ENCODE data around the gene LIMS1. TPM values are rescaled to one million over a fixed set of nuclear protein-coding genes. Genes with fewer than 3 reads are reported as not detected.
"Not testable (repeated sequence)": the region's sequence is repeated elsewhere in the genome, so short reads cannot be mapped to it uniquely, and the experiment has no call there.

The LIMS1 gene, protein sequence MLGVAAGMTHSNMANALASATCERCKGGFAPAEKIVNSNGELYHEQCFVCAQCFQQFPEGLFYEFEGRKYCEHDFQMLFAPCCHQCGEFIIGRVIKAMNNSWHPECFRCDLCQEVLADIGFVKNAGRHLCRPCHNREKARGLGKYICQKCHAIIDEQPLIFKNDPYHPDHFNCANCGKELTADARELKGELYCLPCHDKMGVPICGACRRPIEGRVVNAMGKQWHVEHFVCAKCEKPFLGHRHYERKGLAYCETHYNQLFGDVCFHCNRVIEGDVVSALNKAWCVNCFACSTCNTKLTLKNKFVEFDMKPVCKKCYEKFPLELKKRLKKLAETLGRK
- 84.8 TPM for polyA plus RNA-seq (2013, experiment 1 of 2; ENCODE audit: insufficient read length)
- polyA plus RNA-seq (2013, experiment 2 of 2; ENCODE audit: insufficient read length): 125 TPM

DNA sequence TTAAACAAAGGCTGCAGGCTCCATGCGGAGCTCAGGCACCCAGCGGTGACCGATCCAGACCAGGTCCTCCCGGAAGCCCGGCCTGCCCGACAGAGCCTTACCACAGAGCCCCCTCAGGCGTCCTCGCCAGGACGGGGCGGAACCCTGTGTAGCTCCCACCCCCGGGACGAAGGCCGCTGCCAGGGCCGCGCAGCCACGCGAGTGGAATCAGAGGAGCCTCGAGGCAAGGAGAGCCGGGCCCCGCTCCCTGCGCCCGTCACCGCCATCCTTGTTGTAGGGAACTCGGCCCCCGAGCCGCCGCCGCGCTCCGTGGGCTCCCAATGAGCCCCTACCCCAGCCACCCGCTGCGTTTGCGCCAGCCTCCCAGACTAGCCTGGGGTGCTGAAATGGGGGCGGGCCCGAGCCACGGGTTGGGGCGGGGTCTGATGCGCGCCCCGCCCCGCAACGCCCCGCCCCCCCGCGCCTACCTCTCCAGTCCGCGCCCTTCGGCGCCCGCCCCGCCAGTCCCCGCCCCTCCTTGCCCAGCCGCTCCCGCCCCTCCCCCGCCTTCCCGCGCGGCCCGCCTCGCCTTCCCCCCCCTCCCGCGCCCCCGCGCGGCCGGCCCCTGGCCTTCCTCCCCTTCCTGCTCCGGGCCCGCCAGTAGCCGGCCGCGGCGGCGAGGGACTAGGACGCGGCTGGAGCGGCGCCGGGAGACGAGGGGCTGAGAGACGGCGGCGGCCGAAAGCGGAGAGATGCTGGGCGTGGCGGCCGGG lies at the start of gene LIMS1:
Gene LIMS1 (plus strand): TSS at position 639 of the 752 bp plus-strand sequence. CDS start 93 bp downstream, at position 732.
- DNase-seq: peak; percentile 86

DNA sequence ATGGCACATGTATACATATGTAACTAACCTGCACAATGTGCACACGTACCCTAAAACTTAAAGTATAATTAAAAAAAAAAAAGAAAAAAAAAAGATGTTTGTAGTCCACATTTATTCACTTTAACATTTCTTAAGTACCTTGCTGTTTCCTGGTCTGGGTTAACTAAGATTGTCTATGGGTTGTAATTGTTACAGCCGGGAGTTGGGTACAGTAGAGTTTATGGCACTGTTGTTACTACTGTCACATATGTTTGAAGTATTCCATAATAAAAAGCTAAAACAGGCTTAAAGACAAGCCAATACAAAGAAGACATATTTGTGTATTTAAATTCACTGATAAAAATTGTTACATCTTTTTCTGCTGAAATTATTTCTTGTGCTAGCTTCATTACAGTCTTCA lies 49.0 kb upstream of the LIMS1 start:
- no peak for DNase-seq

DNA sequence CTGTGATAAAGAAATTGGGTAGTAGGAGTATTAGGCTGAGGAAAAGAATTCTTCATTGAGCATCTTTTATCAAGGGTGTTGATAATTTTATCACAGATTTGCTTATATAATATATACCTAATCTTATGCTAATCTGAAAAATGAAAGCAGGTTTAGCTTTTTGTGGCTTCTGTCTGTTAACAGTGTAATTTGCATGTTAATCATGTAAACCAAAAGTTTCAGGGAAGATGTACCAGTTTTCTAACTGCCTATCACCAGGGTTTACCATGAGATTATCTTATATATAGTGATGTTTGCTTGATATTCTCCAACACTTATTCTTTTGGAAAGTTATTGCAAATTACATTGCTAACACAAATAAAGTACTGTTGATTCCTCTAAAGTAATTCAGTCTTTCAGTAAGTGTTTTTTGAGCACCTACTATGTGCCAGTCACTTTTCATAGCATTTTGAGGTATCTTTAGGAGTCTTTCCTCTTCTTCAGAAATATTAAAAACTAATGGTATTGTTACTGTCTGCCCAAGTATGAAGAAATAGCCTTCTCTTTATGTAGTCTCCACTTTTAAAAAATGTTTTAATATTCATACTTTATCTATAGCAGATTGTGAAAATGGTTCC lies 43.7 kb upstream of the LIMS1 start:
- DNase-seq: no peak

DNA sequence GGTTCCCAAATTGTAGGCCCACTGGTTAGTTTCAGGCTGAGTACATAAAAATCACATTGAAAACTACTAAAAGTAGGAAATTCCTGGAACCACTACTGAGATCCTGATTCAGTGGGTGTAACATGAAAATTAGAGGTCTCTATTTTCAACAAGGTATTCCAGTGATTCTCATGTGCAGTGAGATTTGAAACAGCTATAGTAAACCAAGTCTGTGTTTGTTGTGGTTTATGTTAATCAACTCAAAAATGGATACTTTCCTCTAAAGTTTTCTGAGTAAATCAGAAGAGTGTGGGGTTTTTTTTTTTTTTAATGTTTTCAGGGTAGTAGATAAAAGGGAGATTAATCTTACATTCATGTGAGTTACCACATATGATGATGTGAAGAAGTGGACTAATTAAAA lies 42.4 kb upstream of the LIMS1 start:
- no peak for DNase-seq

DNA sequence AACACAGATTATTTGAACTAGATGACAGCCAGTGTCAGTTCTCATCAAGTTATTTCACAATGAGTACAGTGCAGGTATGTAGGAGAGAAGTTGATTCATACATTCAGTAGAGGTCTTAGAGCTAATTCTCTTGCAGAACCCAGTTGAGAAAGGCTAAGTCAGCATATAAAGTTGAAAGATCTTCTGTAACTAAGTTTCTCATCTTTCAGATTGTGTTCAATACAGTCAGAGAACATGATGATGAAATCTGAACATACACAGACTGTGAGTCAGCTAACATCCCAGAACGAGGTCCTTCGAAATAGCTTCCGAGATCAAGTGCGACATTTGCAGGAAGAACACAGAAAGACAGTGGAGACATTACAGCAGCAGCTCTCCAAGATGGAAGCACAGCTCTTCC lies 41.9 kb upstream of the LIMS1 start:
- DNase-seq: peak; percentile 82

DNA sequence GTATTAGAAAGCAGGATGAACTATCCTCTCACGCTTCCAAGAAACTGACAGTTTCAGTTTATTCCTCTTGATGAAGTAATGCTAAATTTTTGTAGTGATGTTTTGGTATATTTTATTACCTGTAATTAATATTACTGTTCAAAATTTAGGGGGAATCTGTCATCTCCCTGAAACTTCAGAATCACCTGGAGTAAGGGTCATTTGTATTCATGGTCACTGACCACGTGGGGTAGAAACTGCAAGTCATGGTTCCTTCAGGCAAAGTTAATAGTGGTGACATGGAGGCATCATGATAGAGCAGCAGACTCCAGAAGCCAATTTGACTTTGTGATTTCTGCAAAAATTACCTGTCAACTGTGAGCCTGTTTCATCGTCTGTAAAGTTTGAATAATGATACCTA lies 38.1 kb upstream of the LIMS1 start:
- not testable (repeated sequence) for DNase-seq

DNA sequence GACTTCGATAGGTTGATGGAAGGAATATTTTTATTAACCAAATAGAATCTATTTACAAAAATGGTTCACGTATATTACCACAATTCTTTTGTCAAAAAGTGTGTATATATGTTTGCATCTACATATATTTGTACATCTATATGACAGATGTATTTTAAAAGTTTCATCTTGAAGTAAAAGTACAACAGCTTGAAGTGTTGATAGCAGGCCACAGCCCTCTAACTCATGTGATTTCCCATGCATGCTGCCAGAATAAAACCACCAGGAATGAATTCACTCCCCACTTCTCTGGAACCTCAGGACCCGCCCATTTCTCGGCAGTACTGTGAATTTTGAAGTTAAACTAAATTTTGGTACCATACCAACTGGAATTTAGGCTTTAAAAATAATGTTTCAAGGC lies 26.6 kb upstream of the LIMS1 start:
- not testable (repeated sequence) for DNase-seq

DNA sequence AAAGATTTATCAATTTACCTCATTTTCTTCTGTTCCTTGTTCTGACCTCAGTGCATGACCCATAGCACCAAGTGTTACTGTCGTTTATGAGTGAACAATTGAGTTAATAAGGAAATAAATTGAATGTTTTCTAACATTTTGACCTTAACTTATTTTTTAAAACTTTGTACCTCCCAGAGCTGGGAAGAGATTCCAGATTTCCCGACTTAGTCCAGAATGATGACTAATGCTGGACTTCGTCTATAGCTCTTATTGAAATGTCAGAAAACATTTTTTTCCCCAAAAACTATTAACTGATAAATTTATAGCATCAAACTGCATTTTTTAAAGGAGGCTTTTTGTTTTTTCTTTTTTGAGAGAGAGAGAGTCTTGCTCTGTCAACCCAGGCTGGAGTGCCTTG lies 21.8 kb upstream of the LIMS1 start:
- DNase-seq: peak; percentile 22

DNA sequence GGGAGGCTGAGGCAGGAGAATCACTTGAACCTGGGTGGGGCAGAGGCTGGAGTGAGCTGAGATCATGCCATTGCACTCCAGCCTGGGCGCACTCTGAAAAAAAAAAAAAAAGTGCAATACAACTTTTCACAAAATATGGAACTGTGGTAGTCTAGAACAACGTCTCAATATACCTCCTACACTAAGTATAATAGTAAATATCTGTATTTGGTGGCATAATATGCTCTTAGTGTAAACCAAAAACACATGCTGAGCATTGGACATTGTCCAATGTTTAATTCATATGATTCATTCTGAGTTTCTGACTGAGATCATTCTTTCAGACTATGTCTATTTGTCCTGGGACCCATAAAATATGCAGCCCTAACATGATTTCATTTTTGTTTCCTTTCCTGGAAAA lies 19.8 kb upstream of the LIMS1 start:
- not testable (repeated sequence) for DNase-seq

DNA sequence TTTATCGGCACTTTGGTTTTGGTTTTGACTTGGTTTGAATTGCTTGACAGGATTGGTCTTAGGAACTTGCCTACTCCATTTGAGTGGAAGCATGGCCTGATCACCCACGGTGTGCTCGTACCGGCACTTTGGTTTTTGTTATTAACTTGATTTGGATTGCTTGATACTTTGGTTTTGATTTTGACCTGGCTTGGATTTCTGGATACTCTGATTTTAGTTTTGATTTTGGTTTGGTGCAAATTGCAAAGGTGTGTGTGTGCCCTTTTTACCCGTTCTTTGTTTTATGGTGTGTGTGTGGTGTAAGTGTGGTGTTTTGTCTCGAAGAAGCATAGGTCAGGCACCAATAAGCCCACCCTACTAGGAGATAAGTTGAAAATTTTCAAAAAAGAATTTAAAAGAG lies 9.6 kb upstream of the LIMS1 start:
- DNase-seq: not testable (repeated sequence)

DNA sequence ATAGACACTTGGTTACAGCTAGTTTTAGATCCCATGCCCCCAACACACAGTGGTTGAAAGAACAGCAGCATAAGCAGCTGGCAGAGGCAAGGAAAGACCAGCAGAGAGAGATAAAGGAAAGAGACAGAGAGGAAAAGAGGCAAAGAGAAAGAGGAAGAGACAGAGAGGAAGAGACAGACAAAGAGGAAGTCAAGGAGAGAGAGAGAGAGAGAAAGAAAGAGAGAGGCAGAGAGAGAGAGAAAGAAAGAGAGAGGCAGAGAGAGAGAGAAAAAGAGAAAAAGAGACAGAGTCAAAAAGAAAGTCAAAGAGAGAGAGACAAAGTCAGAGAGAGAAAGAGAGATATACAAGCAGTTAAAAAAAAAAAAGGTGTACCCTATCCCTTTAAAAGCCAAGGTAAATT lies 9.0 kb upstream of the LIMS1 start:
- DNase-seq: not testable (repeated sequence)

DNA sequence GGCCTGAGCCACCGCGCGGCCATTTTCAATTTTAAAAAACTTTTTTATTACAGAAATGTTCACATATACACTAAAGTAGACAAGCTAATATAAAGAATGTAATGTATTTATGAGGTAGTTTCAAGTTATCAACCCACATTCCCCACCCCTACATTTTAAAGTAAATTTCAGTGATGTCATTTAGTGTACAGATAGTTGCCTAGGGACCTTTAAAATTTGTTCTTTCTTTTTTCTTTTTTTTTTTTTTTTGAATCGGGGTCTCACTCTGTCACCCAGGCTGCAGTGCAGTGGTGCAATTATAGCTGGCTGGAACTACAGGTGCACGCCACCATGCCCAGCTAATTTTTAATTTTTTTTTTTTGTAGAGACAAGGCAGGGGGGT lies 2.6 kb upstream of the LIMS1 start:
- no peak for DNase-seq

DNA sequence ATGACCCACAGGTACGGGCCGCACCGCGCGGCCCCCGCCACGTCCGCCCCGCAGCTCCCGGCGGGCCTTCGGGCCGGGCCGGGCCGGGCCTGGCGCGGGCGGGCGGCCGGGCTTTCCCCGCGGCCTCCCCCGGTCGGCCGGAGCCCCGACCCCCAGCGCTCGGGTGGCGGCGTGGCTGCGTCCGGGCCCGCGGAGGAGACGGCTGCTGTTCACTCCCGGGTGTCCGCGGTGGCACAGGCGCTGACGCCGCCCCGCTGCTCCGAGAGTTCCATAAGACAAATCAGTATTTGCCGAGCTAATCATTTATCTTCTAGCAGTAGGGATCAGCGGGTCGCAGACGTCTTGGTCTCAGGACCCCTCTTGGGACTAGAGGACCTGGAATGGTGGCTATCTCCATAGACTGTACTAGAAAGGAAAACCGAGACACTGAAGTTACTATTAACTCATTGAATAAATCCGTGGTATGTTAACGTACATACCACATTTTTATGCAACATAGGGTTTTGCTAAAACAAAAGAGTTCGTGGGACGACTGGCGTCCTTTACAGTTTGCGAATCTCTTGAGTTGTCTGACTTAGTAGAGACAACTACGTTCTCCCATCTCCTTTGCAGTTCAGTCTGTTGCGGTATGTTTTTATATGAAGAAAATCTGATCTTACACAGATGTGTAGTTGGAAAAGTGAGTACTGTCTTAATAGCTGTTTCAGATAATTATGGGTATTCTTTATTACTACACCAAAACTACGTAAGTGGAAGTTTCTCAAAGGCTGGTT lies 500 bp downstream of the LIMS1 start:
- peak; percentile 46 for DNase-seq

DNA sequence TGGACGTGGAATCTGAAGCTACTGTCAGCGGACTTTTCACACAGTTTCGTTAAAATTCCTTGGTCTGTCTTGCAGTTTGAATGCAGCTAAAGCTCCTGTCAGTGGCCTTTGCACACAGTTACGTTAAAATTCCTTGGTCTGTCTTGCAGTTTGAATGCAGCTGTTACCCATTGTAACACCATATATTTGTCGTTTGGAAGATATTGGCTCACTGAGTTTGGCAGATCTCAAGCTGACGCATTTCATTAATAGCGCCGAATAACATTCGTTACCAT lies 1.0 kb downstream of the LIMS1 start:
- no peak for DNase-seq

DNA sequence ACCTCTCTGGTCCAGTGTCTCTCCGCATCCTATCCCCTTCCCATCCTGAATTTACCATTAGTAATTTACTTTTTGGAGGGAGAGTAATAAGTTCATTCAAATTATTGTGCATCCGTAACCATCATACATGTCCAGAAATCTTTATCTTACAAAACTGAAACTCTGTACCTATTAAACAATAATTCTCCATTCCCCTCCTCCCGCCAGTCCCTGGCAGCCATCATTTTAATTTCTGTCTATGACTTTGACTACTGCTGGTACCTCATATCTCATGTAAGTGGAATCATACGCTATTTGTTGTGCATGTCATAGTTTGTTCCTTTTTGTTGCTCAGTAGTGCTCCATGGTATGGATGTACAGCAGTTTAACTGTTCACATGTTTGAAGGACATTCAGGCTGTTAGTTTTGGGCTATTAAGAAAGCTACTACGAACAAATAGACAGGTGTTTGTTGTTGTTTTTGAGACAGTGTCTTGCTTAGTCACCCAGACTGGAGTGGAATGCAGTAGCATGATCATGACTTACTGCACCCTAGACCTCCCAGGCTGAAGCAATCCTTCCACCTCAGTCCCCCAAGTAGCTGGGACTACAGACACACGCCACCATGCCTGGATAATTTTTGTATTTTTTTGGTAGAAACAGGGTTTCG lies 2.0 kb downstream of the LIMS1 start:
- peak; percentile 58 for DNase-seq

DNA sequence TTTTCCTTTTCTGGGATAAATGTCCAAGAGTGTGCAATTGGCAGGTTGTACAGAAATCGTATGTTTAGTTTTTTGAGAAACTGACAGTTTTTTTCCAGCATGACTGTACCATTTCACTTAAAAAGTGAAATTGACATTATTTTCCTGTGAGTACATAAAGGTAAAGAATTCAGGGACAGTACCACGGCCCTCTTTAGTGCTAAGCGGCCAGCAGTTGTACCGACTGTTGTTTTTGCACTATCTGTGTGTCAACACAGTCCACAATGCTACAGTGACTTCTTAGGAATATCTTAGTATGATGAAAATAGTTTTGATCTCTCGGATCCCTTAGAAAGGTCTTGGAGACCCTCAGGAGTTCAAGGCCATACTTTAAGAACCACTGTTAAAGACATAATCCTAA lies 2.6 kb downstream of the LIMS1 start:
- DNase-seq: no peak

DNA sequence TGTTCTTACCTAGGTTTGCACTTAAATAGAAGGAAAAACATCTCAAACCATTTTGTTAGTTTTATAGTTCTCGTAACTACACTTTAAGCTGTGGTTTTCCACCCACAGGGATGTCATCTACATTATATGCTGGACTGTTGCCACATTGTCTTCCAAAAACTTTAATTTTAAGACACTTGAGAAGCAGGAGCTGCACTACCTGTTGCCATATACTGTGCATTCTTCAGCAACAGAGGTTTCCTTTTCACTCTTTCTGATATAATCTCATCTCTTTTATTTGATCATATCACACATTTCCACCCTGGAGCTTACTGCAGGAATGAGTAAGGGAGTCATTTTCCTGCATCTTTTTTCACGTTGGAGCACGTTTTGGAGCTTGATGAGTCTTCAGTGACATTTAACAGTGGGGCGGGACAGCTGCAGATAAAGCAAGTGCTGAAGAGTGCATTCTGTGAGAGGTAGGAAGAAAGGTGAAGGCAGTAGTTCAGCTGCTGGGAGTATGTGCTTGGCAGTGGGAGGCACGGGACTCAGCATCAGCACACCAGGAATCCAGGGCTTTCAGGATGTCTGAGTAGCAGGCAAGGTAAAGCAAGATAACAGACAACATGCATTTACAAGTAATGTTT lies 3.8 kb downstream of the LIMS1 start:
- no peak for DNase-seq

DNA sequence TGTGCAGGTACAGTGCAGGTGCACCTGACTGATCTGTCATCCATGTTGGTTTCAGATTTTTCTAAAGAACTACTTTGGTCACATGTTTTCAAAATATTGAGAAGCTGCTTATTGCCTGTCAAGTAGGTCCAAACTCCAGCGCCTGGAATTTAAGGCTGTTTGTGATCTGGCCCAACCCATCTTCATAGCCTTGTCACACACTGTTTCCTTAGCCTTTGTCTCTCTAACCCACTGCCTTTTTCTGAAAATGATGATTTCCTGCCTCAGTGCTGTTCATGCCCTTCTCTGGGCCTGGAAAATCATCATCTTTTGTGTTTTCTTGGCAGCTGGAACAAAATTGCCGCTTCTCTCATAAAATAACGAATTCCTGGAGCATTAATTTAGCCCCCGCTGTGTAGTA lies 7.2 kb downstream of the LIMS1 start:
- DNase-seq: no peak

DNA sequence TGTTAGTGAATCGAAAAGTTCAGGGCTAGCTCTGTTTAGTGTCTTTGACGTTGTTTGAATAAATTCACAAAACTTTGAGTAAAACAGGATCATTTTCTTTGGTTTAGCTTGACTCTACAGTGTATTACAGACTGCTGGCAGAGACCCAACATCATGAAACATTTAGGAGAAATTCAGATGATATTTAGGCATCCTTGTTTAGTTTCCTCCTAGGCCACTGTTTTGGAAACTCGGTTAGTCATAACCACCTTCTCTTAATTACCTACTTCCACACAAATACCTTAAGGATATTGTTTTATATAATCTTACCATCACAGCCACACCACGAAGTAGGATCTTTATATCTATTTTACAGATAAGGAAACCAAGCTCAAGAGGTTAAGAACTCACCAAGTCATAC lies 7.8 kb downstream of the LIMS1 start:
- DNase-seq: peak; percentile 66

DNA sequence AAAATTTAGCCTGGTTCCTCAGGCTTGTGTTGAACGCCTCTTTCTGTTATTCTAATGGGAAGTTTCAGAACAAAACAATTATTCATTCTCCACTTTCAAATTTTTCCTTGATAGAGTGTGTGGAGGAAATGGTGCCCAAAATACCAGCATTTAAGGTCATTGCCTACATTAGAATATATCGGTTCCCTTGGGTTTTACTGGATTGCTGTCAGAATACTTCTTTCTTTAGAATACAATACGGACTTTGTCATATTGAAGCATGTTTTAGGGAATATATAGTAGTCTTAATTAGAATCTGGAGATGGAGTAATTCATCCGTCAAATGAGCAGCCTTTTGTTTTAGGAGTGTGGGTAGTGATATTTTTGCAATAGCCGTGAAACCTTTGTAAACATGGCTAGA lies 13.3 kb downstream of the LIMS1 start:
- no peak for DNase-seq

DNA sequence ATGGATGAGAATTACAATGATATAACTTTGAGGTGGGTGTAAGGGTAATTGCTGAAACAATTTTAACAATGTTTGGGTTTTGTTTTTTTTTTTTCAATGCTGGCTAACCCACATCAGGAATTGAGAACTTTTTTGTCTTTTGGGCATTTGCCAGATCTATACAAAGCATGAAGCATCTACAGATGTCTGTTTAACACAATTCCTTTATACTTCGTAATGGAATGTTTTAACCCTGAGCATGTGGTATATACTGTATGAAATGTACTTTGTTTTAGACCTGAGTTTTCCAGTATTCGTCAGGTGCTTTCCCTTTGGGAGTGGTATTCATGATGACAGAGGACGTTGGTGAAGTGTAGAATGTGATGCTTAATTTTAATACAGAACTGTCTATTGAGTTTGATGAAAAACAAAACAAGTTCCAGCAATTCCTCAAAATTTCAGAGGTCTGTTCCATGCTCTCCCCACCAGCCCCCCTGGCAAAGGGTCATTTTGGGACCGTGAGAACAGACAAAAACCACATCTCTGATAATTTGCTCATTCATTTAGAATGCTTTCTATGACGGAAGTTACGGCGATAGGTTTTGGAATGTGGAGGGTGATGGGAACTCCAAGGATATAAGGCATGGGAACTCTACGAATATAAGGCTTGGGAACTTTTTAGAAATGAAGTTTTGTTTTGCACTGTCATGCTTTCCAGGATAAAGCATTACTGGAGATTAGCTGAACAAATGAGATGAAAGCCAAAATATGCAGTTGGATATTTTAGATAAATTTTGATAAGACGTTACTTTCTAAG lies 14.1 kb downstream of the LIMS1 start:
- peak; percentile 90 for DNase-seq

All from fibroblast of skin of back (primary cell).